ENCODE measurements around the gene CDS2. TPM values are rescaled to one million over a fixed set of nuclear protein-coding genes. Genes with fewer than 3 reads are reported as not detected.

CDS2 gene
- total and polyA plus RNA-seq, 2 donors = 13.4 to 18.9 TPM

- DNase-seq (ENCODE audit: low read depth in 6 of 9, low spot score in 9 of 9) = no peak
- no peak overlapping the region for H3K4me3 ChIP-seq (ENCODE audit: low read length in 2 of 2)
- no peak overlapping the region for H3K27ac ChIP-seq (ENCODE audit: low read depth in 1 of 2, low read length in 1 of 2)
- no peaks in the 10 kb centered on the region for H3K4me1 ChIP-seq (ENCODE audit: control insufficient read depth in 2 of 2, insufficient read depth in 2 of 2, low read length in 2 of 2)
- WGBS = 96% methylated on average over 8 of the region's 8 CpGs
- H3K9me3 ChIP-seq (ENCODE audit: control insufficient read depth in 2 of 2, insufficient read depth in 1 of 2, low read length in 1 of 2) = no peaks in the 10 kb centered on the region
- H3K36me3 ChIP-seq (ENCODE audit: control insufficient read depth in 2 of 2, insufficient read depth in 2 of 2, low read length in 1 of 2) = peaks cover 10 to 30% of the 10 kb centered on the region in 2 donors
- H3K27me3 ChIP-seq (ENCODE audit: control insufficient read depth in 2 of 2, insufficient read depth in 1 of 2, low read length in 1 of 2) = no peaks in the 10 kb centered on the region
Observed at GRCh38 chr20:5198651-5198924, 71.8 kb downstream of the CDS2 start.

GRCh38 chr20:5203380-5203779 lies 76.6 kb downstream of the CDS2 start:
- DNase-seq (ENCODE audit: low read depth in 6 of 9, low spot score in 9 of 9) = no peak
- no peaks in the 10 kb centered on the region for H3K9me3 ChIP-seq (ENCODE audit: control insufficient read depth in 2 of 2, insufficient read depth in 1 of 2, low read length in 1 of 2)
- no peaks in the 10 kb centered on the region for H3K4me1 ChIP-seq (ENCODE audit: control insufficient read depth in 2 of 2, insufficient read depth in 2 of 2, low read length in 2 of 2)
- no peak overlapping the region for H3K27ac ChIP-seq (ENCODE audit: low read depth in 1 of 2, low read length in 1 of 2)
- 94% methylated on average over 4 of the region's 4 CpGs for WGBS
- H3K36me3 ChIP-seq (ENCODE audit: control insufficient read depth in 2 of 2, insufficient read depth in 2 of 2, low read length in 1 of 2) = peaks cover 0 to 8% of the 10 kb centered on the region in 2 donors
- no peaks in the 10 kb centered on the region for H3K27me3 ChIP-seq (ENCODE audit: control insufficient read depth in 2 of 2, insufficient read depth in 1 of 2, low read length in 1 of 2)
- H3K4me3 ChIP-seq (ENCODE audit: low read length in 2 of 2) = no peak overlapping the region

GRCh38 chr20:5205348-5206210 lies 78.8 kb downstream of the CDS2 start:
- Histone ChIP-seq H3K27ac (ENCODE audit: low read depth in 1 of 2, low read length in 1 of 2) (no peak overlapping the region), H3K4me3 (ENCODE audit: low read length in 2 of 2) (no peak overlapping the region), H3K9me3 (ENCODE audit: control insufficient read depth in 2 of 2, insufficient read depth in 1 of 2, low read length in 1 of 2) (no peaks in the 10 kb centered on the region), H3K27me3 (ENCODE audit: control insufficient read depth in 2 of 2, insufficient read depth in 1 of 2, low read length in 1 of 2) (no peaks in the 10 kb centered on the region), H3K4me1 (ENCODE audit: control insufficient read depth in 2 of 2, insufficient read depth in 2 of 2, low read length in 2 of 2) (no peaks in the 10 kb centered on the region), H3K36me3 (ENCODE audit: control insufficient read depth in 2 of 2, insufficient read depth in 2 of 2, low read length in 1 of 2) (no peaks in the 10 kb centered on the region)
- peak; percentile 36 to 79 (median 50) for DNase-seq (ENCODE audit: low read depth in 6 of 9, low spot score in 9 of 9)
- 54% methylated on average over 10 of the region's 10 CpGs for WGBS

- peaks cover 0 to 4% of the 10 kb centered on the region in 2 donors for H3K36me3 ChIP-seq (ENCODE audit: control insufficient read depth in 2 of 2, insufficient read depth in 2 of 2, low read length in 1 of 2)
- H3K4me3 ChIP-seq (ENCODE audit: low read length in 2 of 2) = no peak overlapping the region
- no peak for DNase-seq (ENCODE audit: low read depth in 6 of 9, low spot score in 9 of 9)
- H3K27me3 ChIP-seq (ENCODE audit: control insufficient read depth in 2 of 2, insufficient read depth in 1 of 2, low read length in 1 of 2) = no peaks in the 10 kb centered on the region
- H3K9me3 ChIP-seq (ENCODE audit: control insufficient read depth in 2 of 2, insufficient read depth in 1 of 2, low read length in 1 of 2) = no peaks in the 10 kb centered on the region
- H3K4me1 ChIP-seq (ENCODE audit: control insufficient read depth in 2 of 2, insufficient read depth in 2 of 2, low read length in 2 of 2) = no peaks in the 10 kb centered on the region
- H3K27ac ChIP-seq (ENCODE audit: low read depth in 1 of 2, low read length in 1 of 2) = no peak overlapping the region
Observed at GRCh38 chr20:5207138-5207537, 80.3 kb downstream of the CDS2 start.

- H3K27ac ChIP-seq (ENCODE audit: low read depth in 1 of 2, low read length in 1 of 2) = no peak overlapping the region
- H3K9me3 ChIP-seq (ENCODE audit: control insufficient read depth in 2 of 2, insufficient read depth in 1 of 2, low read length in 1 of 2) = no peaks in the 10 kb centered on the region
- H3K36me3 ChIP-seq (ENCODE audit: control insufficient read depth in 2 of 2, insufficient read depth in 2 of 2, low read length in 1 of 2) = peaks cover 0 to 7% of the 10 kb centered on the region in 2 donors
- H3K4me1 ChIP-seq (ENCODE audit: control insufficient read depth in 2 of 2, insufficient read depth in 2 of 2, low read length in 2 of 2) = no peaks in the 10 kb centered on the region
- DNase-seq (ENCODE audit: low read depth in 6 of 9, low spot score in 9 of 9) = no peak
- no peaks in the 10 kb centered on the region for H3K27me3 ChIP-seq (ENCODE audit: control insufficient read depth in 2 of 2, insufficient read depth in 1 of 2, low read length in 1 of 2)
- no peak overlapping the region for H3K4me3 ChIP-seq (ENCODE audit: low read length in 2 of 2)
- WGBS = 97% methylated on average over 8 of the region's 8 CpGs
Observed at GRCh38 chr20:5211803-5212714, 85.3 kb downstream of the CDS2 start.

- Histone ChIP-seq H3K9me3 (ENCODE audit: control insufficient read depth in 2 of 2, insufficient read depth in 1 of 2, low read length in 1 of 2) (no peaks in the 10 kb centered on the region), H3K4me1 (ENCODE audit: control insufficient read depth in 2 of 2, insufficient read depth in 2 of 2, low read length in 2 of 2) (no peaks in the 10 kb centered on the region), H3K36me3 (ENCODE audit: control insufficient read depth in 2 of 2, insufficient read depth in 2 of 2, low read length in 1 of 2) (peaks cover 0 to 7% of the 10 kb centered on the region in 2 donors), H3K27me3 (ENCODE audit: control insufficient read depth in 2 of 2, insufficient read depth in 1 of 2, low read length in 1 of 2) (no peaks in the 10 kb centered on the region), H3K4me3 (ENCODE audit: low read length in 2 of 2) (no peak overlapping the region), H3K27ac (ENCODE audit: low read depth in 1 of 2, low read length in 1 of 2) (no peak overlapping the region)
- 92% methylated on average over 2 of the region's 2 CpGs for WGBS
- DNase-seq (ENCODE audit: low read depth in 6 of 9, low spot score in 9 of 9) = no peak
Observed at GRCh38 chr20:5212907-5213487, 86.2 kb downstream of the CDS2 start.

- Histone ChIP-seq H3K36me3 (ENCODE audit: control insufficient read depth in 2 of 2, insufficient read depth in 2 of 2, low read length in 1 of 2) (peaks cover 0 to 7% of the 10 kb centered on the region in 2 donors), H3K4me1 (ENCODE audit: control insufficient read depth in 2 of 2, insufficient read depth in 2 of 2, low read length in 2 of 2) (no peaks in the 10 kb centered on the region), H3K4me3 (ENCODE audit: low read length in 2 of 2) (no peak overlapping the region), H3K27ac (ENCODE audit: low read depth in 1 of 2, low read length in 1 of 2) (no peak overlapping the region), H3K27me3 (ENCODE audit: control insufficient read depth in 2 of 2, insufficient read depth in 1 of 2, low read length in 1 of 2) (no peaks in the 10 kb centered on the region), H3K9me3 (ENCODE audit: control insufficient read depth in 2 of 2, insufficient read depth in 1 of 2, low read length in 1 of 2) (no peaks in the 10 kb centered on the region)
- DNase-seq (ENCODE audit: low read depth in 6 of 9, low spot score in 9 of 9) = no peak
- whole genome bisulfite sequencing = 98% methylated on average over 3 of the region's 3 CpGs
Observed at GRCh38 chr20:5214826-5215225, 88.0 kb downstream of the CDS2 start.

GRCh38 chr20:5215672-5216304 lies 89.0 kb downstream of the CDS2 start:
- Histone ChIP-seq H3K9me3 (ENCODE audit: control insufficient read depth in 2 of 2, insufficient read depth in 1 of 2, low read length in 1 of 2) (no peaks in the 10 kb centered on the region), H3K4me3 (ENCODE audit: low read length in 2 of 2) (no peak overlapping the region), H3K27ac (ENCODE audit: low read depth in 1 of 2, low read length in 1 of 2) (no peak overlapping the region), H3K36me3 (ENCODE audit: control insufficient read depth in 2 of 2, insufficient read depth in 2 of 2, low read length in 1 of 2) (peaks cover 0 to 7% of the 10 kb centered on the region in 2 donors), H3K27me3 (ENCODE audit: control insufficient read depth in 2 of 2, insufficient read depth in 1 of 2, low read length in 1 of 2) (no peaks in the 10 kb centered on the region), H3K4me1 (ENCODE audit: control insufficient read depth in 2 of 2, insufficient read depth in 2 of 2, low read length in 2 of 2) (no peaks in the 10 kb centered on the region)
- no peak for DNase-seq (ENCODE audit: low read depth in 6 of 9, low spot score in 9 of 9)
- WGBS = 94% methylated on average over 4 of the region's 4 CpGs
